ENCODE results near the gene PLEKHG3. TPM values are rescaled to one million over a fixed set of nuclear protein-coding genes. Genes with fewer than 3 reads are reported as not detected.

PLEKHG3 gene
- total RNA-seq, 2 experiments from 2014 or later = 6.3 to 7.1 TPM

- ChIA-PET POLR2A (no interaction called here), CTCF (interaction anchor here (0.6 to 1.4 kb wide), 4 partner anchors 8 to 251 kb away, joined by 3 to 5 read pairs (median 3); no protein-coding TSS in a partner anchor)
- Mint-ChIP-seq H3K36me3 (ENCODE audit: low read depth) (no peaks in the 10 kb centered on the region), H3K27me3 (no peaks in the 10 kb centered on the region), H3K4me3 (no peak overlapping the region), H3K4me1 (peaks cover 37% of the 10 kb centered on the region), H3K27ac (no peak overlapping the region), H3K9me3 (ENCODE audit: low read depth) (no peaks in the 10 kb centered on the region)
- intact Hi-C loops (cut with DNase I, micrococcal nuclease) = loop anchor here in 1 of 2 experiments (10.0 kb wide), 1 partner anchor 423 kb away; no protein-coding TSS in a partner anchor
- DNase-seq (no peak), ATAC-seq (no peak)
These were observed 63.2 kb downstream of the PLEKHG3 start for GRCh38 chr14:64767215-64767964.

- Mint-ChIP-seq H3K4me1 (peaks cover 31% of the 10 kb centered on the region), H3K27ac (no peak overlapping the region), H3K27me3 (no peaks in the 10 kb centered on the region), H3K4me3 (no peak overlapping the region), H3K9me3 (ENCODE audit: low read depth) (no peaks in the 10 kb centered on the region), H3K36me3 (ENCODE audit: low read depth) (no peaks in the 10 kb centered on the region)
- ChIA-PET POLR2A (no interaction called here), CTCF (interaction anchor here (0.7 to 1.6 kb wide), 6 partner anchors 10 to 133 kb away, joined by 3 to 6 read pairs (median 4); no protein-coding TSS in a partner anchor)
- ATAC-seq = no peak
- intact Hi-C loops (cut with DNase I, micrococcal nuclease) = loop anchor here in 1 of 2 experiments (10.0 kb wide), 1 partner anchor 424 kb away; no protein-coding TSS in a partner anchor
- no peak for DNase-seq
These were observed 64.3 kb downstream of the PLEKHG3 start for GRCh38 chr14:64768401-64769095.

- ATAC-seq = no peak
- H3K4me1 Mint-ChIP-seq = peaks cover 22% of the 10 kb centered on the region
These were observed 65.1 kb downstream of the PLEKHG3 start for GRCh38 chr14:64769096-64770020.

GRCh38 chr14:64770751-64771150, 66.5 kb downstream of the PLEKHG3 start:
- DNase-seq (no peak), ATAC-seq (no peak)
- Mint-ChIP-seq H3K4me3 (no peak overlapping the region), H3K27ac (no peak overlapping the region), H3K36me3 (ENCODE audit: low read depth) (no peaks in the 10 kb centered on the region), H3K27me3 (no peaks in the 10 kb centered on the region), H3K9me3 (ENCODE audit: low read depth) (no peaks in the 10 kb centered on the region), H3K4me1 (peaks cover 18% of the 10 kb centered on the region)
- ChIA-PET POLR2A (no interaction called here), CTCF (no interaction called here)
- intact Hi-C loops (cut with DNase I, micrococcal nuclease) = no loop called here

More at GRCh38 chr14:64769096-64770020, 65.1 kb downstream of the PLEKHG3 start:
- Mint-ChIP-seq H3K27me3 (no peaks in the 10 kb centered on the region), H3K36me3 (ENCODE audit: low read depth) (no peaks in the 10 kb centered on the region), H3K4me3 (no peak overlapping the region), H3K27ac (no peak overlapping the region), H3K9me3 (ENCODE audit: low read depth) (no peaks in the 10 kb centered on the region)
- DNase-seq = no peak
- ChIA-PET CTCF (interaction anchor here (0.7 to 1.6 kb wide), 5 partner anchors 19 to 133 kb away, joined by 3 to 6 read pairs (median 4); no protein-coding TSS in a partner anchor), POLR2A (no interaction called here)
- intact Hi-C loops (cut with DNase I, micrococcal nuclease) = loop anchor here in 1 of 2 experiments (10.0 kb wide), 1 partner anchor 425 kb away; no protein-coding TSS in a partner anchor

- no peaks in the 10 kb centered on the region for H3K27me3 Mint-ChIP-seq
- DNase-seq (no peak), ATAC-seq (no peak)
- POLR2A ChIA-PET = no interaction called here
- no peak overlapping the region for H3K27ac Mint-ChIP-seq
- intact Hi-C loops (cut with DNase I, micrococcal nuclease) = no loop called here
- H3K4me1 Mint-ChIP-seq = peaks cover 14% of the 10 kb centered on the region
- H3K9me3 Mint-ChIP-seq (ENCODE audit: low read depth) = no peaks in the 10 kb centered on the region
- CTCF ChIA-PET = no interaction called here
- H3K36me3 Mint-ChIP-seq (ENCODE audit: low read depth) = no peaks in the 10 kb centered on the region
- H3K4me3 Mint-ChIP-seq = no peak overlapping the region
These were observed 66.9 kb downstream of the PLEKHG3 start for GRCh38 chr14:64771161-64771560.

GRCh38 chr14:64772397-64772950, 68.2 kb downstream of the PLEKHG3 start:
- DNase-seq = no peak
- ATAC-seq = no peak
- H3K27me3 Mint-ChIP-seq = no peaks in the 10 kb centered on the region
- peaks cover 14% of the 10 kb centered on the region for H3K4me1 Mint-ChIP-seq
- no peaks in the 10 kb centered on the region for H3K36me3 Mint-ChIP-seq (ENCODE audit: low read depth)
- ChIA-PET POLR2A (no interaction called here), CTCF (interaction anchor here (0.7 to 1.6 kb wide), 3 partner anchors 8 to 317 kb away, joined by 3 to 8 read pairs (median 4); no protein-coding TSS in a partner anchor)
- H3K4me3 Mint-ChIP-seq = no peak overlapping the region
- H3K27ac Mint-ChIP-seq = no peak overlapping the region
- no peaks in the 10 kb centered on the region for H3K9me3 Mint-ChIP-seq (ENCODE audit: low read depth)
- intact Hi-C loops (cut with DNase I, micrococcal nuclease) = no loop called here

GRCh38 chr14:64773046-64773445, 68.8 kb downstream of the PLEKHG3 start:
- CTCF ChIA-PET = interaction anchor here (1.4 to 1.6 kb wide), 3 partner anchors 8 to 119 kb away, joined by 4 to 8 read pairs (median 4); no protein-coding TSS in a partner anchor
- ATAC-seq = no peak
- Mint-ChIP-seq H3K27me3 (no peaks in the 10 kb centered on the region), H3K4me3 (no peak overlapping the region), H3K27ac (no peak overlapping the region), H3K9me3 (ENCODE audit: low read depth) (no peaks in the 10 kb centered on the region), H3K36me3 (ENCODE audit: low read depth) (no peaks in the 10 kb centered on the region), H3K4me1 (peaks cover 14% of the 10 kb centered on the region)
- DNase-seq = no peak
- POLR2A ChIA-PET = no interaction called here
- intact Hi-C loops (cut with DNase I, micrococcal nuclease) = no loop called here

- no peaks in the 10 kb centered on the region for H3K27me3 Mint-ChIP-seq
- DNase-seq (no peak), ATAC-seq (no peak)
- peaks cover 14% of the 10 kb centered on the region for H3K4me1 Mint-ChIP-seq
- intact Hi-C loops (cut with DNase I, micrococcal nuclease) = no loop called here
- no peaks in the 10 kb centered on the region for H3K36me3 Mint-ChIP-seq (ENCODE audit: low read depth)
- H3K27ac Mint-ChIP-seq = no peak overlapping the region
- ChIA-PET POLR2A (no interaction called here), CTCF (interaction anchor here (0.7 to 1.6 kb wide), 3 partner anchors 9 to 118 kb away, joined by 3 to 8 read pairs (median 4); no protein-coding TSS in a partner anchor)
- no peak overlapping the region for H3K4me3 Mint-ChIP-seq
- no peaks in the 10 kb centered on the region for H3K9me3 Mint-ChIP-seq (ENCODE audit: low read depth)
These were observed 69.4 kb downstream of the PLEKHG3 start for GRCh38 chr14:64773577-64773976.

GRCh38 chr14:64774272-64774671, 70.0 kb downstream of the PLEKHG3 start:
- no peaks in the 10 kb centered on the region for H3K9me3 Mint-ChIP-seq (ENCODE audit: low read depth)
- CTCF ChIA-PET = interaction anchor here (0.7 to 1.6 kb wide), 3 partner anchors 10 to 117 kb away, joined by 3 to 8 read pairs (median 4); no protein-coding TSS in a partner anchor
- POLR2A ChIA-PET = no interaction called here
- no peaks in the 10 kb centered on the region for H3K36me3 Mint-ChIP-seq (ENCODE audit: low read depth)
- no peak overlapping the region for H3K4me3 Mint-ChIP-seq
- DNase-seq = no peak
- no peaks in the 10 kb centered on the region for H3K27me3 Mint-ChIP-seq
- intact Hi-C loops (cut with DNase I, micrococcal nuclease) = no loop called here
- no peak for ATAC-seq
- H3K4me1 Mint-ChIP-seq = peaks cover 14% of the 10 kb centered on the region
- H3K27ac Mint-ChIP-seq = no peak overlapping the region

GRCh38 chr14:64775081-64775777, 71.0 kb downstream of the PLEKHG3 start:
- POLR2A ChIA-PET = no interaction called here
- Mint-ChIP-seq H3K27me3 (no peaks in the 10 kb centered on the region), H3K4me3 (no peak overlapping the region), H3K9me3 (ENCODE audit: low read depth) (no peaks in the 10 kb centered on the region), H3K4me1 (peaks cover 14% of the 10 kb centered on the region), H3K36me3 (ENCODE audit: low read depth) (no peaks in the 10 kb centered on the region), H3K27ac (no peak overlapping the region)
- CTCF ChIA-PET = interaction anchor here (0.6 to 1.2 kb wide), 2 partner anchors 10 to 121 kb away, joined by 3 to 6 read pairs; no protein-coding TSS in a partner anchor
- intact Hi-C loops (cut with DNase I, micrococcal nuclease) = no loop called here
- no peak for ATAC-seq
- no peak for DNase-seq

All from activated CD4-positive, alpha-beta T cell treated with anti-CD3 and anti-CD28 coated beads for 36 hours (primary cell).